Hematopoietic multipotent progenitor cell treated with erythropoietin and hydrocortisone succinate and interleukin-3 and kit ligand, for 8 days (in vitro differentiated cells): ENCODE measurements around the gene SPATA31D4.

Source experiments
- DNase-seq: peaks from one replicate; pipeline ENCODE4 v3.0.0-alpha.2; 2015

SPATA31D4 gene

DNA sequence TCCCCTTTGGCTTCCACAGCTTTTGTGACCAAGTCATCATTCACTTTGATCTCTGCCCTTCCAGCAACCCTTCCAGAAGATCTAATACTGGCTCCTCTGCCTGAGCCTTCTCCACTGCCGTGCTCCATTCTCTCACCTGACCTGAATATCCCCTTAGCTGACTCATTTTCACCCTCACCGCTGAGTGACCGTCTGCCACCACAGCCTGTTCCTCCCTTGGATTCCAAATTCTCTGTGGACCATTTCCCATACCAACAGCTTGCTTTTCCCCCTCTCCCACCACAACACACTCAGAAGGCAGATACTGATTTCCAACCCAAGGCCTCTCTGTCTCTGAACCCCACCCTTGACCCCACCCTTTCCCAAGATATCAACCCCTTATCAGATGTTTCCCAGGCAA is 39.8 kb downstream of the SPATA31D4 start:
- DNase-seq = no peak

- DNase-seq = no peak
Measured at GRCh38 chr9:81969971-81970370, 41.7 kb downstream of the SPATA31D4 start.

DNA sequence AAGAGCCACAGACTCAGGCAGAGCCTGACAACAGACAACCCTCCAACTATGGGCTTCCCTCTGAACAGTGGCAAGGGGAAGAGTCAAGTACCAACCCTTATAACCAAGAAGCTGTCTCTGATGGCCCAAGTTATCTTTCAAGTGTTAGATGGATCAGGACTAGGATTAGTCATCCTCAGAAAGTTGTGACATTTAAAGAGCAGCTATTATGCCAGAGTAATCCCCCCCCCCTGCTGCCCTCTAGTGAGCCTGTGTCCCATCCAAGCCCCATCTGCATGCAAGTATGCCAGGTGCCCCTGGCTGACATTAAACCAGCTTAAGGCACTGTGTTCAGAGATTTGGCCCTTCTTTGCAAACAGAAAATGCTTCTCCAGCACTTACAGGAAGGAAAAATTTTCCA is 43.5 kb downstream of the SPATA31D4 start:
- DNase-seq = no peak

GRCh38 chr9:81974764-81975163 is 46.5 kb downstream of the SPATA31D4 start:
- DNase-seq = no peak

- no peak for DNase-seq
Measured at GRCh38 chr9:81976351-81976750, 48.1 kb downstream of the SPATA31D4 start.

- DNase-seq = no peak
Measured at GRCh38 chr9:81979196-81979595, 51.0 kb downstream of the SPATA31D4 start.

DNA sequence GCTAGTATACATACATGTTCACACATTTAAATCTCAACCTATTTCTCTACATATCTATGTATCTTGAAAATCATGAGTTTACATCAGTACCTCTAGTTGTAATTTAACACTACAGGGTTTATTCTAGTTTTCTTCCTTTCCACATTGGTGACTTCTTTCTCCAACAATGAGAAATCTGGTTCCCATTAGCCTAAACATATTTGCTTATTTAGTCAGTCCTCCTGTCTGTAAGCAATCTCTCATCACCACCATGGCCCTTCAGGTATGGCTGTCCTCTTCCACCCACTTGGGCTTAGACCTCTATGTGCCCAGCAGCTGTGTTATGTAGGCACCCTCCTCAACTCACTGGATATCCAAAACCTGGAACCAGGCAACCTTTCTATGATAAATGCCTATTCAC is 52.3 kb downstream of the SPATA31D4 start:
- no peak for DNase-seq

GRCh38 chr9:81981883-81982282 is 53.7 kb downstream of the SPATA31D4 start:
- DNase-seq = no peak
